Spleen (tissue), 11 donors: ENCODE data around the gene MICAL2. TPM values are rescaled to one million over a fixed set of nuclear protein-coding genes. Genes with fewer than 3 reads are reported as not detected.

Experiments used
- DNase-seq: peaks from one replicate; pipeline ENCODE4 v3.0.0-alpha.2; 2020
- H3K27ac ChIP-seq, 8 donors: fragments of 200-600 bp; sonication (generic) in 7 of 8; 1 replicate in 4 of 8; 2 replicates in 4 of 8; pipeline versions ENCODE4 v1.5.0 to v1.8.0; 2016 to 2021; ENCODE audit warnings: inconsistent platforms in 4 of 8, mild to moderate bottlenecking in 4 of 8, moderate library complexity in 1 of 8
- H3K27me3 ChIP-seq, 7 donors: fragments of 200-600 bp; sonication (generic) in 6 of 7; replicated peaks in 1 of 7; 1 replicate in 4 of 7; 2 replicates in 3 of 7; pipeline versions ENCODE4 v1.5.0 to v1.8.0; 2016 to 2021; ENCODE audit warnings: inconsistent platforms in 3 of 7, mild to moderate bottlenecking in 1 of 7
- H3K36me3 ChIP-seq, 6 donors: fragments of 200-600 bp; sonication (generic) in 5 of 6; 1 replicate in 4 of 6; 2 replicates in 2 of 6; pipeline versions ENCODE4 v1.5.0 to v1.8.0; 2016 to 2021; ENCODE audit warnings: inconsistent platforms in 2 of 6
- H3K4me1 ChIP-seq, 6 donors: fragments of 200-600 bp; sonication (generic) in 5 of 6; 1 replicate in 3 of 6; 2 replicates in 3 of 6; pipeline versions ENCODE4 v1.5.0 to v1.8.0; 2016 to 2021; ENCODE audit warnings: inconsistent platforms in 3 of 6
- H3K4me3 ChIP-seq, 8 donors: fragments of 200-600 bp; sonication (generic) in 7 of 8; 1 replicate in 4 of 8; 2 replicates in 4 of 8; pipeline versions ENCODE4 v1.5.0 to v1.8.0; 2016 to 2021; ENCODE audit warnings: inconsistent platforms in 4 of 8, mild to moderate bottlenecking in 4 of 8, moderate library complexity in 2 of 8
- H3K9me3 ChIP-seq, 8 donors: fragments of 200-600 bp; sonication (generic) in 7 of 8; 1 replicate in 4 of 8; 2 replicates in 4 of 8; pipeline versions ENCODE4 v1.5.0 to v1.8.0; 2016 to 2021; ENCODE audit warnings: inconsistent platforms in 4 of 8
- POLR2A ChIP-seq, 3 donors: fragments of 450-650 bp; IDR thresholded peaks; one replicate each; pipeline ENCODE4 v1.5.1; 2017; ENCODE audit warnings: antibody characterized with exemption in 3 of 3, mild to moderate bottlenecking in 1 of 3
- POLR2AphosphoS5 ChIP-seq, 3 donors: sonication (generic); formaldehyde crosslinking; IDR thresholded peaks; one replicate each; pipeline ENCODE4 v1.5.1; 2017; ENCODE audit warnings: antibody characterized with exemption in 3 of 3
- WGBS, 5 donors: extraction: QIAGEN DNeasy Blood & Tissue Kit in 3 of 5; methylation state at CpG; one replicate each; pipeline versions ENCODE4 v1.1.5 to v1.1.7; 2013 to 2018; 5-methylcytosine and 5-hydroxymethylcytosine counted together
- intact Hi-C: fragments of 100-400 bp; cut with DNase I; formaldehyde crosslinking; loops from one replicate; pipeline ENCODE4 v1.15.0; 2023; ENCODE audit warnings: low total_unique reads
- polyA plus RNA-seq, 3 donors: library from polyadenylated mRNA; stranded (reverse); fragments of 200-250 nt; gene quantifications; one replicate each; pipeline ENCODE4 v1.2.1, GENCODE V29; 2013
- total RNA-seq, 7 donors: library from RNA; depleted of rRNA in 3 of 7; stranded (reverse); fragments of >200 nt in 3 of 7; fragmentation: NEBNext Ultra II Directional in 4 of 7; extraction: Animal tissue kit (Norgen Biotek cat#: 25700) in 4 of 7; gene quantifications; one replicate each; pipeline versions ENCODE4 v1.1.0 to v1.2.1, GENCODE V29; 2016 to 2021
- TF ChIP-seq, protein P1 (sequence below), 11 experiments: fragments of 200-600 bp in 7 of 11; fragments of 450-650 bp in 4 of 11; sonication (generic) in 4 of 11; IDR thresholded peaks in 8 of 11; conservative IDR thresholded peaks in 3 of 11; 1 replicate in 7 of 11; 2 replicates in 4 of 11; pipeline versions ENCODE4 v1.4.0 to v1.8.0; 2016 to 2021; ENCODE audit warnings: antibody characterized with exemption in 11 of 11, inconsistent platforms in 4 of 11, mild to moderate bottlenecking in 1 of 11
- donor health status: healthy with polysubstance abuse.
- donor health status: DM: no; HTN: no; CAD: no; lungs with moderate emphysema.
- donor health status: DM: no; HTN: no; CAD: no.
- donor health status: Bipolar disorder and iron deficiency.
- donor health status: healthy.
- donor health status: DM: no; HTN: no; CAD: no.
- donor health status: DM: yes; HTN: yes; CAD: no.

Gene MICAL2
- total and polyA plus RNA-seq, 10 donors, result 1.9 to 50.8 (median 32.3) TPM

GRCh38 chr11:12090761-12091258 is 19.6 kb upstream of the MICAL2 start:
- peak overlapping the region in 2 of 8 donors; percentile 59 to 81 for H3K27ac ChIP-seq
- H3K27me3 ChIP-seq, result no peaks in the 10 kb centered on the region
- TF ChIP-seq, protein P1, sequence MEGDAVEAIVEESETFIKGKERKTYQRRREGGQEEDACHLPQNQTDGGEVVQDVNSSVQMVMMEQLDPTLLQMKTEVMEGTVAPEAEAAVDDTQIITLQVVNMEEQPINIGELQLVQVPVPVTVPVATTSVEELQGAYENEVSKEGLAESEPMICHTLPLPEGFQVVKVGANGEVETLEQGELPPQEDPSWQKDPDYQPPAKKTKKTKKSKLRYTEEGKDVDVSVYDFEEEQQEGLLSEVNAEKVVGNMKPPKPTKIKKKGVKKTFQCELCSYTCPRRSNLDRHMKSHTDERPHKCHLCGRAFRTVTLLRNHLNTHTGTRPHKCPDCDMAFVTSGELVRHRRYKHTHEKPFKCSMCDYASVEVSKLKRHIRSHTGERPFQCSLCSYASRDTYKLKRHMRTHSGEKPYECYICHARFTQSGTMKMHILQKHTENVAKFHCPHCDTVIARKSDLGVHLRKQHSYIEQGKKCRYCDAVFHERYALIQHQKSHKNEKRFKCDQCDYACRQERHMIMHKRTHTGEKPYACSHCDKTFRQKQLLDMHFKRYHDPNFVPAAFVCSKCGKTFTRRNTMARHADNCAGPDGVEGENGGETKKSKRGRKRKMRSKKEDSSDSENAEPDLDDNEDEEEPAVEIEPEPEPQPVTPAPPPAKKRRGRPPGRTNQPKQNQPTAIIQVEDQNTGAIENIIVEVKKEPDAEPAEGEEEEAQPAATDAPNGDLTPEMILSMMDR (IDR thresholded peaks at IDR 0.05 in 8 of 11, conservative IDR thresholded peaks at IDR 0.05 in 3 of 11), result no peak
- TF ChIP-seq POLR2A (IDR thresholded peaks at IDR 0.05), result no peak
- no peak for TF ChIP-seq POLR2AphosphoS5 (IDR thresholded peaks at IDR 0.05)
- WGBS, 5 donors, result 77 to 93% (median 78%) methylated on average over 4 of the region's 4 CpGs
- no peaks in the 10 kb centered on the region for H3K36me3 ChIP-seq
- intact Hi-C loops, result no loop called here
- no peaks in the 10 kb centered on the region for H3K9me3 ChIP-seq
- peaks cover 24 to 76% (median 53%) of the 10 kb centered on the region in 6 donors for H3K4me1 ChIP-seq
- H3K4me3 ChIP-seq, result no peak overlapping the region
- no peak for DNase-seq

DNA sequence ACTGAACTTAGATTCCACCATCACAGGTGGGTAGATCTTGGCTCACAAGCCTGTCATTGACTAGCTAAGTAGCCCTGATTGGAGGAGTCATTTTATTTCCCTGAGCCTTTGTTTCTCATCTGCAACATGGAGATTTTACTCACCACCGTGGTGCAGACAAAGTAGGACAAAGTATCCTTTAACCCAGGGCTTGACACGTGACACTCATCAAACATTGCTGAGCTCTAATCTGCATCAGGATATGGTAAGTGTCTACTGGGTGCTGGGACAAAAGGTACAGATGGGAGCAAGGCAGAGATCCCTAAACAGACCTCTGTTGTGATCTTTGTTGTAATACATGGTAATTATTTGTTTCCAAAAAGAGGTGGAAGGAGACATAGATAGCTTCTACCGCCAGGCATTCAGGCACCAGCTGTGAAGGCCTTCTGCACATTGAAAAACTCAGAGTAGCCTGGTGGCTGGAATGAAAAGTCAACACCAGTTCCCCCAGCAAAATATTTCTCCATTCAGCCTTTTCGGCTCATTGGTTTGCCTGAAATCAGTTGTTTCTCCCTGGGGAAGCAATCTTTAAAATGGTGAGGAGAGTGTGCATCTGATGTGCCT is 18.3 kb upstream of the MICAL2 start:
- intact Hi-C loops, result no loop called here
- no peaks in the 10 kb centered on the region for H3K27me3 ChIP-seq
- no peak for TF ChIP-seq POLR2A (IDR thresholded peaks at IDR 0.05)
- TF ChIP-seq, protein P1 (IDR thresholded peaks at IDR 0.05 in 8 of 11, conservative IDR thresholded peaks at IDR 0.05 in 3 of 11), result no peak
- TF ChIP-seq POLR2AphosphoS5 (IDR thresholded peaks at IDR 0.05), result no peak
- no peak overlapping the region for H3K4me3 ChIP-seq
- H3K36me3 ChIP-seq, result no peaks in the 10 kb centered on the region
- peak overlapping the region in 1 of 8 donors; percentile 81 for H3K27ac ChIP-seq
- peaks cover 11 to 63% (median 40%) of the 10 kb centered on the region in 6 donors for H3K4me1 ChIP-seq
- 84 to 90% (median 87%) methylated on average over 4 of the region's 4 CpGs for WGBS, 5 donors
- H3K9me3 ChIP-seq, result no peaks in the 10 kb centered on the region
- DNase-seq, result no peak

GRCh38 chr11:12092714-12093113 is 17.7 kb upstream of the MICAL2 start:
- H3K4me1 ChIP-seq, result peaks cover 10 to 57% (median 34%) of the 10 kb centered on the region in 6 donors
- 88 to 89% (median 89%) methylated on average over 6 of the region's 6 CpGs for WGBS, 5 donors
- H3K9me3 ChIP-seq, result no peaks in the 10 kb centered on the region
- no peaks in the 10 kb centered on the region for H3K27me3 ChIP-seq
- H3K36me3 ChIP-seq, result no peaks in the 10 kb centered on the region
- intact Hi-C loops, result no loop called here
- DNase-seq, result no peak
- no peak overlapping the region for H3K27ac ChIP-seq
- TF ChIP-seq, protein P1 (IDR thresholded peaks at IDR 0.05 in 8 of 11, conservative IDR thresholded peaks at IDR 0.05 in 3 of 11), result no peak
- TF ChIP-seq POLR2A (IDR thresholded peaks at IDR 0.05) (no peak), POLR2AphosphoS5 (IDR thresholded peaks at IDR 0.05) (no peak)
- no peak overlapping the region for H3K4me3 ChIP-seq

GRCh38 chr11:12094872-12095800 is 15.3 kb upstream of the MICAL2 start:
- Histone ChIP-seq H3K27ac (peak overlapping the region in 1 of 8 donors; percentile 5), H3K4me3 (no peak overlapping the region), H3K36me3 (no peaks in the 10 kb centered on the region), H3K4me1 (peaks cover 2 to 43% (median 14%) of the 10 kb centered on the region in 6 donors), H3K27me3 (no peaks in the 10 kb centered on the region), H3K9me3 (no peaks in the 10 kb centered on the region)
- TF ChIP-seq POLR2AphosphoS5 (IDR thresholded peaks at IDR 0.05) (no peak), POLR2A (IDR thresholded peaks at IDR 0.05) (no peak)
- TF ChIP-seq, protein P1 (IDR thresholded peaks at IDR 0.05 in 8 of 11, conservative IDR thresholded peaks at IDR 0.05 in 3 of 11), result no peak
- 49 to 56% (median 53%) methylated on average over 11 of the region's 11 CpGs for WGBS, 5 donors
- intact Hi-C loops, result no loop called here
- DNase-seq, result no peak
